ENCODE results near the gene APBB1.

GRCh38 chr11:6402561-6402981 lies 16.3 kb downstream of the APBB1 start:
- TF ChIP-seq CTCF (IDR thresholded peaks at IDR 0.05) (no peak), POLR2A (IDR thresholded peaks at IDR 0.05) (no peak), POLR2AphosphoS5 (IDR thresholded peaks at IDR 0.05) (no peak), EP300 (IDR thresholded peaks at IDR 0.05) (no peak)

Data from suprapubic skin (tissue), 4 donors.